CD4-positive, alpha-beta T cell treated with Interleukin-4 for 1 hour (primary cell): Measurements from ENCODE around the gene CHRNA7.
"Not testable (repeated sequence)": the region's sequence is repeated elsewhere in the genome, so short reads cannot be mapped to it uniquely, and the experiment has no call there.

Experiments used
- DNase-seq, 2 donors: peaks; one replicate each; pipeline ENCODE4 v3.0.0-alpha.2; 2020 to 2022

Gene CHRNA7

DNA sequence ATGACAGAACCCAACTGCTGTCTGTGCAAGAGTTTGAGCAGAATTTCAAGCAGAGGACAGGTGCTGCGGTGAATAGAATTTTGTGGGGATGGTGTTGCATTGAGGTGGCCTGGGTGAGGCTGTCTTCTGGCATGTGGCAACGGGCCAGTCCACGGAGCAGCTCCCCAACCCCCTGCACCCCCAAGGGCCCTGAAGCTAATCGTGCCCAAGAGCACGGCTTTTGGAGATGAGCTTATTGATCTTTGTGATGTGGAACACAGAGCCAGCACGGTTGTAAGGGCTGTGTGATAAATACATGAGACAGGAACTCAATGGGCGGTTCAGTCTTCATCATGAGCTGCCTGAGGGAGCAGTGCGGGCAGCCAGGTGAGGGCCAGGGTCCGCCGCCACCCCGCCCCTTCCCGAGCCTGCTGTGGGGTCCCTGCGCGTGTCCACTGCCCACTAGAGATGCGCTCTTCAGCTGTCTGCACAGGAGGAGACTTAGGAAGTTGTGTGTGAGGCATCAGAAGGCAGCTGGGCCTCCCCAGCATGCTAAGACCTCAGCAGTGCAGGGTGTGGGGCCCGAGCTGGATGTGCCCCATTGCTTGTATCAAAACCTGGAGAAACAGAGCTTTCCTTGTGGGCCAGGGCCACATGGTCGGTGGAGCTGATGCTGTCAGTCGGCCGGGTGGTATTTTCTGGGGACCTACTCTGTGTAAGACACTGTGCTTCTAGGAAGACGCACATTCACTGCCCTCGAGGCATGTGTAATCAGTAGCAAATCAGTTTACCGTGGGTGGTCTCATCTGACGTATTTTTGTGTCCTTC lies 90.5 kb downstream of the CHRNA7 start:
- no peak for DNase-seq

DNA sequence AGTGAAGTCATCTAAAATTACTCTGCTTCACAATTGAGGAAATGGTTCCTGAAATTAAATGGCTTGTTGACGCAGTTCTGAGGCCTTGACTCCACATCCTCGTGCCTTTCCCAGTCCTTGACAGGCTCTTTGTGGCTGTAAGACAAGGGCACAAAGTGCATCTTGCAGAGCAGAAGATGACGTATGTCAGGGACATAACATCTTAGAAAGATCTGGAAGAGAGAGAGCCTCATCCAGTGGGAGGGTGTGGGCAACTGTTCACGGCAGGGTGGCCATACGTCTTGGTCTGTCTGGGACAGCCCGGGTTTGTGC lies 91.0 kb downstream of the CHRNA7 start:
- no peak for DNase-seq

DNA sequence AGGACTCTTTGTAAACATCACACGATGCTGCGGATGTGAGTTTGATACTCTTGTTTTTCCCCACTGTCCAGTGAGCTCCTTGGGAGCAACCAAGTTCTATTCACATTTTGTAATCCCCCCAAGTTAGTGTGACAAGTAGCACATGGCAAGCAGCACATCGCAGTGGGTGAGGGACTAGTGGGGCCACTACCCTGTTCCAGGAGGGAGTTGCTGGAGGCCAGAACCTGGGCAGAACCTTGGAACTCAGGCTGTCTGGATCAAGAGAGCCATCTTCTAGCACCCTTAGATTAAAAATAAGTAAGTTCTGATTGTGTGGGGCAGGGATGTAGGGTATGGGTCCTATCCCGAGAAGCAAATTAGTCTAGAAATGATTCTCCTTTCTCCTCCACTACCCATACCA lies 91.7 kb downstream of the CHRNA7 start:
- no peak for DNase-seq

DNA sequence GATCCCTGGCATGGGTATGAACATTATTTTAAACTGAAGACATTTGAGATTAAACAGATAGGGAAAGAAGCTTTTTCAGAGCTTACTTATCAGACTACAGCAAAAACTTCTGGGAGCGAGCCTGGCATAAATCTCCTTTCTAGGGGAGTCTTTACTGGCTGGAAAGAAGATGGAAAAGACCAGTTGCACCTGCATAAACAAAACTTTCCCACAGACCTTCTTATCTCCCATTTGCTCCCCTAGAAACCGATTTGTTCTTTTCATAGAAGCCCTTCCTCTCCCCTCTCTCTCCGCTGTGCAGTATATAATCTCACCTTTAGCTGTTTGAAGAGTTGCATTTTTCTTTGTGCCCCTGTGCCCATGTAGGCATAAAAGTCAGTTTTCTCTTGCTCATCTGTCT lies 93.2 kb downstream of the CHRNA7 start:
- no peak for DNase-seq

DNA sequence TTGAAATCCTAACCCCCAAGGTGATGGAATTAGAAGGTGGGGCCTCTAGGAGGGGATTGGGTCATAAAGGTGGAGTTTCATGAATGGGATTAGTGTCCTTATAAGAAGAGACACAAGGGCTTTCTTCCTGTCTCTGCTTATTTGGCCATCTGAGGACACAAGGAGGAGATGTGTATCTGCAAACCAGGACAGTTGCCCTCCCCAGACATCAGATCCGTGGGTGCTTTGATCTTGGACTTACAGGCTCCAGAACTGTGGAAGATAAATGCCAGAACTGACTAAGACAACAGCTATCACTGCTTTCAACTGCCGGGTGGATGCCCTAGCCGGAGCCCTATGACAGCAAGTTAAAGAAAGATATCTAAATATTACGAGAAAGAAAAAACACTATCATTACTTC lies 94.4 kb downstream of the CHRNA7 start:
- DNase-seq = no peak

DNA sequence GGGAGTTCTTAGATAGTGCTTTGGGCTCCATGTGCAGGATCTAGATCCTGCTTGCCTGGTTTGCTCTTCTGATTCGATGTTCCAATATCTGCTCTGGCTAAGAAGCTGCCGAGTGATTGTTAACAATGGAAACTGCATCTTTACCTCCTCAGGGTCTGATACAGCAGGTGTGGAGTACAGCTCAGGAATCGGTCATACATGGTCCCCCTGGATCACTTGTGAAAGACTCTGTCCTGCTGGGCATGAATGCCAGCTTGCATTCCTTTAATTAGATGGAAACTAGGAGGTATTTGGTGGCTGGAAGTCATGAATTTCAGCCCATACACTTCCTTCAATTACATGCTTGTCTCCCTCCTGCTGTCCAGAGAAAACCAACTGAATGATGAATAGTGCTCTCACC lies 95.3 kb downstream of the CHRNA7 start:
- DNase-seq = no peak

DNA sequence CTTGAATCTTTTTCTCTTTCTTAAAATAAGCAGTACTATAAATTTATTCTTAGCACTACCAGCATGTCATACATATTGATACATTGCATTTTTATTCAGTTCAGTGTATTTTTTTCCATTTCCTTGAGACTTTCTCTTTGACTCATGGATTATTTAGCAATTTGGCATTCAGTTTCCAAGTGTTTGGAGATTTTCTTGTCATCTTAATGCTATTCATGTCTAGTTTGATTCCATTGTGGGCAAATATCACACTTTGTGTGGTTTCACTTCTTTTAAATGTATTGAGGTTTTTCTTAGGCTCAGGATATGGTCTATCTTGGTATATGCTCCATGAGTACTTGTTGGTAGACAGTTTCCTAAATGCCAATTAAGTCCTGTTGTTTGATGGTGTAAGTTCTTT lies 99.5 kb downstream of the CHRNA7 start:
- DNase-seq = no peak

DNA sequence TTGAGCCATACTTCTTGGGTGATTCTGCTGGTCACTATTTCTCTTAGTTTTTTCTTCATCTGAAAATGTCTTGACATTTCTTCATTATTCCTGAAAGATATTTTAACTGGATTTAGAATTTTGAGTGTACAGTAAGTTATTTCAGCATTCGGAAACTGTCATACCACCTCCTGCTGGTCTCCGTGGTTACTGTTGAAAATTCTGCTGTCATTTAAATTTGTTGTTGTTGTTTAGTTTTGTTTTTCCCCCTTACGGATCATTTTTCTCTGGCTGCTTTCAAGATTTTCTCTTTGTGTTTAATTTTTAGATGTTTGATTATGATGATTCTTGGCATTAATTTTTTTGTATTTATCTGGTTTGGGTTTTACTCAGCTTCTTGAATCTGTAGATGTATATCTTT lies 100.5 kb downstream of the CHRNA7 start:
- DNase-seq = no peak

DNA sequence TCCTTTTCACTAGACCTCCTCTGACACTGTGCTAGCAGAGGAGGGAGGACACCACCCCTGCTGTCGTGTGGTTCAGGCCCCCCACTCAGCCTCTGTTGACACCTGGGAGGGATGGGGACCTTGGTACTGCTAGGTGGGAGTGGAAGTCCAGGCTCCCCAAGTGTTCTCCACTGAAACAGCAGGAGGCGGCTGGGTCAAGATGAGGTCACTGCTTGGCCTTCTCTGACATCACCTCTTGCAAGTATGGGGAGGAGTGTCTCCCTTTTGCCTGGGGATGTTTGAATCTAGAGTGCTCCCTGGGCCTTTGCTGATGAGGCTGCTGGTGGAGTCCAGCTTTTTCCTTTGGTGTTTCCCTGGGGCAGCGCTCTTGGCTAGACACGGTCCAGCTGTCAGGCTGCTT lies 101.5 kb downstream of the CHRNA7 start:
- DNase-seq = no peak

DNA sequence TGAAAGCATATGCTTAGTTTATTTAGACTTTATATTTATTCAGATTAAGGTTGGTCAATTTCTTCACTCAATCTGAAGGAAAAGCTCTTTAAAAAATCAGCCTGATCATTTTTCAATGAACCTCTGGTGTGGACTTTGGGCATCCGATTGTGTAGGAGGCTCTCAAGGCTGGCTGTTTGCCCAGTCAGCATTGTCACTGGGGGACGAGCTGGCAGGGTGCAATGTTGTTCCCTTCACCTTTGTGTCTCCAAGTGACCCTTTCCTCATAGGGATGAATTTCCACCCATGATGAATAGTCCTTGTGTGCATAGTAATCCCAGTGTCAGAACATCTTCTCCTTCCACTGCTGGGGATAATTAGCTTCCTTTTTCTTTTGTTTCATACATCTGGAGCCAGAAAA lies 102.5 kb downstream of the CHRNA7 start:
- DNase-seq = no peak

DNA sequence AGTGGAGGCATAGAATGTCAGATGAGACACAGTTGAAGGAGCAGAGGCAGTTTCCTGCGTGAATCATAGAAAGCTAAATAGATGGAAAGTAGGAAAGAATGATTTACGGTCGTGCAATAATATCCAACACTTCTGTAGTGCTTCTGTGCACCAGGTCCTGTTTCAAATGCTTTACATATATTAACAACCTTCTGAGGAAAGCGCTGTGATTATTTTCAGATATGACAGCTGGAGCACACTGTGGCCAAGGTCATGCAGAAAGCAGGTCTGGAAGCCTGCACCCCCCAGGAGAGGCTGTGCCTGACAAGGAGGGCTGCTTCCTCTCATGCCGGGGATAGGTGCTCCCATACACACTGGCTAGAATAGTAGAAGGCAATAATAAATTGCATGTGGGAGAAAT lies 104.5 kb downstream of the CHRNA7 start:
- no peak for DNase-seq

DNA sequence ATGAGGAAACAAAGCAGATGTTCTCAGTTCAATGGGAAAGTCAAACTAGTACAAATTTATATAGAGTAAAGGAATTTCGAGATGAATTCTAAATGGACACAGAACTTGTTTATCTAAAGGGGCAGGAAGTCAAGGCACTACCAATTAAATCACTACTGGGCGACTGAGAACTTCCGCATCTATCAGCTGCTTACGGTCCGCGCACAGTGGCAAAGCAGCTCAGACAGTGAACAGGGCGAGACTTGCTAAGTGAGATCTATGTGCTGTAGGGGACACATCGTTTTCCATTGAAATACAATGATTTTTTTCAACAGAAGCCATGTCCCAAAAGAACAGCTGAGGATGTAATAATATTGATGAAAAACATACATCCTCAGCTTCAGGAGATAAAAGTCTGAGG lies 105.0 kb downstream of the CHRNA7 start:
- DNase-seq = no peak

DNA sequence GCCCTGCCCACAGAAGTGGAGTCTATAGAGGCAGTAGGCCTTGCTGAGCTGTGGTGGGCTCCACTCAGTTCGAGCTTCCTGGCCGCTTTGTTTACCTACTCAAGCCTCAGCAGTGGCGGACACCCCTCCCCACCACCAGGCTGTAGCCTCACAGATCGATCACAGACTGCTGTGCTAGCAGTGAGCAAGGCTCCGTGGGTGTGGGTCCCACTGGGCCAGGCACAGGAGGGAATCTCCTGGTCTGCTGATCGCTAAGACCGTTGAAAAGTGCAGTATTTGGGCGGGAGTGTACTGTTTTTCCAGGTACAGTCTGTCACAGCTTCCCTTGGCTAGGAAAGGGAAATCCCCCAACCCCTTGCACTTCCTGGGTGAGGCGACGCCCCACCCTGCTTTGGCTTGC lies 115.2 kb downstream of the CHRNA7 start:
- DNase-seq = not testable (repeated sequence)

DNA sequence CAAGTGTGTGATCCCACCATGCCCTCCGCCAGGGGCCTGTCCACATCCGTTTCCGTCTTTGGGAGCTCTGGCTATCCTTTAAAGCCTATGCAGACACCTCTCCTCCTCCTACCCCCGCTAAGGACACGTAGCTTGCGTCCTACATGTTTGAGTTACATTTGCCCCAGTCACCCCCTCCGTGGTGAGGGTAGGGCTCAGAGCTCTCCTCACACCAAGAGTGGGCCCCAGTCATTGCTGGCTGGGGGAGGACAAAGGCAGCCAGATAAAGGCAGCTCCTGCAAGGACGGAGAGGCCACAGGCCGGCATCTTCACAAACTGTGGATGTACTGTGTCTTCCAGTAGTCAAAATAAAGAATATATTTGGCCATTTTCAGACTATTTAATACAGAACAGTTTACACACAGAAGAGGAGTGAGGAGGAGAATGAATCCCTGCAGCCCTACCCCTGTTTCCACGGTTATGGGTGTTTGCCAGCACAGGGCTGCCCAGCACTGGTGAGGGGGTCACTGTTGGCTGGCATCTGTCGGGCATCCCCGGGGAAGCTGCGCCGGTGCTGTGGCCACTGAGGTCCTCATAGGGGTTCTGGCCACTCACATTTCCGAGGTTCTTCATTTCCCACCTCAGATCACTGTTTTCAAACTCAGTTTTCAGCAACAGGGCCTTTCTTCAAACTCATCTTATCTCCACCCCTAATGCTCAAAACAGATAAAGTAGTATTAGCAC lies 118.7 kb downstream of the CHRNA7 start:
- no peak for DNase-seq

DNA sequence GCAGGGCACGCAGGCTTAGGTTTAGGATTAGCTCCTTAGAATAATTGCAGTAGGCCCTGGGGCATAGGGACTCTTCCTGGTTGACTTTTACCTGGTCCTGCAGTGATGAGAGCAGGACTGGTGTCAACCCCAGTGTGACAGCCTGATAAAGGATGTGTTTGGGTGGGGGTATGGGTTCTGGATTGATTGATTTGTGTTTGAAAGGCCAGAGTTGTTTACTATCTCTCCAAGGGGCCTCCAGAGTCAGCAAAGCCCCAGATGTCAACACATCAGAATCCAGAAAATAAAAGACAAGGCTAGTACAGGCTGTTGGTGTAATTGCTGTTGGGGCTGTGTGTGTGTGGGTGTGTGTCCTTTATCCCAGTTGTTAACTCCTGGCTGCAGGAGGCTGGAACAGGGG lies 122.3 kb downstream of the CHRNA7 start:
- DNase-seq = no peak

DNA sequence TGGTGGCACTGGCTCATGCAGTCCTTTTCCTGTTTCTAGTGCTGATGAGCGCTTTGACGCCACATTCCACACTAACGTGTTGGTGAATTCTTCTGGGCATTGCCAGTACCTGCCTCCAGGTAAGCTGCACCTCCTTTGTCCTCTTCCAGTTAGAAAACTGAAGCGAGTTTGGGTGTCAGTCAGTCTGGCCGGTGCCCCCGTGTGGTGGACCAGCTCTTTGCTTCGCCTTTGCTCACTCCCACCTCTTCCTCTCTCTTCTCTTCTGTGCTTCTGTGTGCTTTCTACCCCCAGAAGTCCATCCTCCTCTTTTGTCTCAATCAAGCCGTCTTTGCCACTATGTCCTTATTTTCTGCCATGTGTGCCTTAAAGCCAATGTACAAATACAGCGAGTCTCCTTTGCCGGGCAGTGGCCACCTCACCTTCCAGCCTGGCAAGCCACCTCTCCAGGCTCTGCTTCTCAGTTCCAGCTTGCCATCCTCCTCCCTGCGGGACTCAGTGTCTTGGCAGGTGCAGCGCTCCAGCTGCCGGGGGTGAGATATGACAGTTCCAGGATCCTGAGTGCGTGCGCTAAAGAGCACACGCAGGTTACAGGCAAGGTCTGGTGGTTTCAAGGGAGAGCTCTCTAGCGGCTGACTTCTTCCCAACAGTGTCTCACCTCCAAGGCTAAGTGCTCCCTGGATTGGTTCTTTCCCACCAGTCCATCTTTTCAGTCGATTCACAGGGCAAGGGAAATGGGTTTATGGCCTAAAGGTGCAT lies 123.7 kb downstream of the CHRNA7 start:
- DNase-seq = not testable (repeated sequence)

DNA sequence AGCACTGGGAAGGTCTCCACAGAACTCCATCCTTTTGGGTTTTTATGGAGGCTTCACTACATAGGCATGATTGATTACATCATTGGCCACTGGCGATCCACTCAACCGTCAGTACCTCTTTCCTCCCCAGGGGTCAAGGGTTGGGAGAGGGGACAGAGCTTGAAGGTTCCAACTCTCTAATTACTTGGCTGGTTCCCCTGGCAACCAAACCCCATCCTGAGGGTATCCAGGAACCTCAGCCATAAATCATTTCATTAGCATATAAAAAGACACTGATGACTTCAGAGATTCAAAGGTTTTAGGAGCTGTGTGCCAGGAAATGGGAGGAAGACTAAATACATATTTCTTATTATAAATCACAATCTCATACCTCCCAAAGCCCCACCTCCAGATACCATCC lies 131.8 kb downstream of the CHRNA7 start:
- not testable (repeated sequence) for DNase-seq

DNA sequence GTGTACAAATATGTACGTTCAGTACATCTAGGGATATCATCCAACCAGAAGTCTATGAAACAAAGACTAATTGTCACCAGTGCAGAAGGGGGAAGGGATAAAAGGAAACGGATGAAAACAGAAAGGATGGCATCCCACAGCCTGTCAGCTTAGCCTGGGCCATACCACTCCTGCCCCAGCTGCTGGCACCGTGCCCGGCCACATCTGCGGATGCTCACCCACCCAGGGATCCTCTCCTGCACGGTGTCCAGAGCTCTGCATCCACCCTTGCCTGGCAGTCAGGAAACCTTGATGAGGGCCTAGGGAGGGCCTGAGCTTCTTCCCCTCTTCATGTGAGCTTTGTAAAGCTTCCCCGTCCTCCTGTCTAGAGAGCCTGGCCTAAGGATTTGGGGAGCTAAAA lies 133.8 kb downstream of the CHRNA7 start:
- DNase-seq = not testable (repeated sequence)

DNA sequence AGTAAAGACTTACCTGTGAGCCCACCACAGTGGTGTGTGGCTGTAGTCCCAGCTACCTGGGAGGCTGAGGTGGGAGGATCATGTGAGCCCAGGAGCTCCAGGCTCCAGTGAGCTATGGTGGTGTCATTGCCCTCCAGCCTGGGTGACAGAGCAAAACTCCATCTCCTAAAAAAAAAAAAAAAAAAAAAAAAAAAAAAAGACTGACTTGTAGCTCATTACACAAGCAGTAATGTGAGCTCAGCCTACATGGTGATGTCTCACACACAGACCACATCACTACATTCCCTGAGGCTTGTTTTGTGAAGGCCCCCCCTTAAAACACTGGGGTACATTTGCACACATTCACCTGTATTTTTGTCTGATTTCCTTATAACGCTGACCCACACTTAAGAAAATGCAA lies 134.4 kb downstream of the CHRNA7 start:
- not testable (repeated sequence) for DNase-seq

DNA sequence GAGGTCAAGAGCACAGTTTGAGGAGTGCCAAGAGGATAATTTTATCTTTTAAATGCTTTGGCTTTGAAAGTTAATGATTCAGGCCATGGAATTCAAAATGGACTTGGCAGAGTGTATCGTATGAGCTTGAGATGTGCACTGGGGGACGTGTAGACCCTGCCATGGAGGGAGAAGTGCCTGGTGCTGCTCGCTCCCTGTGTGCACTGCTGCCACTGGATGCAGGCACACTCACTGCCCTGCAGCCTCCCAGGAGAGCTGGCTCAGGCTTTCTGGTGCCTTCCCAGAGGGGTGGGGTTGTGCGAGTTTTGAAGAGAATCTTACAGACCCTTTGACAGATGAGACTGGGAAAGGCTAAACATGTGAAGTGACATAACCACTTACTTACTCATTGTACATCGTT lies 135.5 kb downstream of the CHRNA7 start:
- DNase-seq = not testable (repeated sequence)

DNA sequence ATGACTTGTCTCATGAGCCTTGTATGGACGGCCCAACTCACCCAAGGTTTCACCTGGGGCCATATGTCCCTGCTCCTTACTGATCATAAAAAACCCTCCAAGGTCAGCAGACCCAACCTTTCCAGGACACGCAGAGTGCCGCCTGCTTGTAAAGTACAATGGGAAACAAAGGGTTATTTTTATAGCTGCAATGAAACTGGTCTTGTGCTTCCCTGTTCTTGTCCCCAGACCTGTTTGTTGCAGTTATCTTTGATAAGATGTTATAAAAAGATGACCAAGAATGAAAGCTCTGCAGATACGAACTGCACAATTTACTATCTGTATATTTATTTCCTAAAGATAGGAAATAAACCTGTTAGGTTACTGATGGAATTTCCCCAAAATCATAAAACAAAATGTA lies 136.0 kb downstream of the CHRNA7 start:
- not testable (repeated sequence) for DNase-seq

DNA sequence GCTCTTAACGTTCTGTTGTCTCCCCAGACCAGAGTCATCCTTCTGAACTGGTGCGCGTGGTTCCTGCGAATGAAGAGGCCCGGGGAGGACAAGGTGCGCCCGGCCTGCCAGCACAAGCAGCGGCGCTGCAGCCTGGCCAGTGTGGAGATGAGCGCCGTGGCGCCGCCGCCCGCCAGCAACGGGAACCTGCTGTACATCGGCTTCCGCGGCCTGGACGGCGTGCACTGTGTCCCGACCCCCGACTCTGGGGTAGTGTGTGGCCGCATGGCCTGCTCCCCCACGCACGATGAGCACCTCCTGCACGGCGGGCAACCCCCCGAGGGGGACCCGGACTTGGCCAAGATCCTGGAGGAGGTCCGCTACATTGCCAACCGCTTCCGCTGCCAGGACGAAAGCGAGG lies 137.6 kb downstream of the CHRNA7 start:
- DNase-seq = not testable (repeated sequence)

DNA sequence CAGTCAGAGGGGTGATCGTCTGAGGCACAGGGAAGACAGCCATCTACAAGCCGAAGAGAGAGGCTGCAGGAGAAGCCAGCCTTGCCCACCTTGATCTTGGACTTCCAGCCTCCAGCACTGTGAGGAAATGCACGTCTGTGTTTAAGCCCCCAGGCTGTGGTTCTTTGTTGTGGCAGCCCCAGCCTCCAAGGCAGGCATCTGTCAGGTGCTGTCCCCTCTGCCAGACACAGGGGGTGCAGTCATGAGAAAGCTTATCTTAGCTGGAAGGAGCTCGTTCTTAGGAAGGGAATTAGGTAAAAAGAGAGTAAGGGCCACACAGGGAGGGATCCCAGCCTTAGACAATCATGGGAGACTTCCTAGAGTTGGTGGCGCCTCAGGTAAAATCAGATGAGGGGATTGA lies 150.3 kb downstream of the CHRNA7 start:
- not testable (repeated sequence) for DNase-seq

DNA sequence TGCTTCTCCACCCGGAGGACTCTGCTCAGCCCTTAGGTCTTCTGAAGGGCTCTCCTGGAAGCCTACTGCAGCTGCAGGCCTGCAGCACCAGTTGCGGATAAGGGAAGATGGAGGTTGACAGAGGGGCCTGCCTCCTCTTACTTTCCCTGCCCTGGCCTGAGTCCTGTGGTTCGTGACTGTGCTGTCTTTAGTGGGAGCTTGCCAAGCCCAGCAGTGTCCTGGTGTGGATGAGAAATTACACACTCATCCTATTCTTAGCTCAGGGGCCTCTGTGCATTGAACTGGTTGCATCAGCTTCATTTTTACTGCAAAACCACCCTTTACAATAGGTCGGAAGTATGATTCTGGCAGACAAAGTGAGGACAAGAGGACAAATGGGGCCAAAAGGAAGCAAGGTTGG lies 163.5 kb downstream of the CHRNA7 start:
- not testable (repeated sequence) for DNase-seq
